HG03103 (cell line): ENCODE results near the gene DIS3L2.

Experiments
- ATAC-seq: cut with Tn5 transposase; IDR thresholded peaks from one replicate; pipeline ENCODE4 v1.9.1; 2021; ENCODE audit warnings: low read depth; ENCODE audit not compliant: unreplicated experiment

Gene DIS3L2

GRCh38 chr2:232340171-232340935 is 378.8 kb downstream of the DIS3L2 start:
- ATAC-seq, result no peak

- no peak for ATAC-seq
These were observed 379.7 kb downstream of the DIS3L2 start for GRCh38 chr2:232341061-232341738.

- no peak for ATAC-seq
These were observed 380.2 kb downstream of the DIS3L2 start for GRCh38 chr2:232341739-232342126.

GRCh38 chr2:232342635-232343565 is 381.4 kb downstream of the DIS3L2 start:
- no peak for ATAC-seq

- no peak for ATAC-seq
These were observed 382.3 kb downstream of the DIS3L2 start for GRCh38 chr2:232343821-232344220.

GRCh38 chr2:232345251-232345650 is 383.7 kb downstream of the DIS3L2 start:
- no peak for ATAC-seq

GRCh38 chr2:232347369-232347768 is 385.9 kb downstream of the DIS3L2 start:
- ATAC-seq, result no peak

- no peak for ATAC-seq
These were observed 387.4 kb downstream of the DIS3L2 start for GRCh38 chr2:232348936-232349335.

GRCh38 chr2:232349546-232349945 is 388.0 kb downstream of the DIS3L2 start:
- ATAC-seq, result no peak

GRCh38 chr2:232349946-232350635 is 388.6 kb downstream of the DIS3L2 start:
- no peak for ATAC-seq

GRCh38 chr2:232350804-232351685 is 389.5 kb downstream of the DIS3L2 start:
- no peak for ATAC-seq

GRCh38 chr2:232351686-232352510 is 390.4 kb downstream of the DIS3L2 start:
- no peak for ATAC-seq

GRCh38 chr2:232352511-232353091 is 391.1 kb downstream of the DIS3L2 start:
- ATAC-seq, result no peak

- ATAC-seq, result no peak
These were observed 391.6 kb downstream of the DIS3L2 start for GRCh38 chr2:232353096-232353495.

- no peak for ATAC-seq
These were observed 392.1 kb downstream of the DIS3L2 start for GRCh38 chr2:232353660-232354059.

GRCh38 chr2:232354069-232354468 is 392.6 kb downstream of the DIS3L2 start:
- no peak for ATAC-seq

GRCh38 chr2:232361646-232362045 is 400.1 kb downstream of the DIS3L2 start:
- no peak for ATAC-seq

- no peak for ATAC-seq
These were observed 400.8 kb downstream of the DIS3L2 start for GRCh38 chr2:232362174-232362900.
